ENCODE data around the gene RUBCNL. TPM values are rescaled to one million over a fixed set of nuclear protein-coding genes. Genes with fewer than 3 reads are reported as not detected.

The RUBCNL gene
- total and polyA plus RNA-seq, 2 of the 8 experiments (the other 6 are each of a cell fraction or from before 2014, with no cell fraction given): 2.6 to 4.9 TPM

DNA sequence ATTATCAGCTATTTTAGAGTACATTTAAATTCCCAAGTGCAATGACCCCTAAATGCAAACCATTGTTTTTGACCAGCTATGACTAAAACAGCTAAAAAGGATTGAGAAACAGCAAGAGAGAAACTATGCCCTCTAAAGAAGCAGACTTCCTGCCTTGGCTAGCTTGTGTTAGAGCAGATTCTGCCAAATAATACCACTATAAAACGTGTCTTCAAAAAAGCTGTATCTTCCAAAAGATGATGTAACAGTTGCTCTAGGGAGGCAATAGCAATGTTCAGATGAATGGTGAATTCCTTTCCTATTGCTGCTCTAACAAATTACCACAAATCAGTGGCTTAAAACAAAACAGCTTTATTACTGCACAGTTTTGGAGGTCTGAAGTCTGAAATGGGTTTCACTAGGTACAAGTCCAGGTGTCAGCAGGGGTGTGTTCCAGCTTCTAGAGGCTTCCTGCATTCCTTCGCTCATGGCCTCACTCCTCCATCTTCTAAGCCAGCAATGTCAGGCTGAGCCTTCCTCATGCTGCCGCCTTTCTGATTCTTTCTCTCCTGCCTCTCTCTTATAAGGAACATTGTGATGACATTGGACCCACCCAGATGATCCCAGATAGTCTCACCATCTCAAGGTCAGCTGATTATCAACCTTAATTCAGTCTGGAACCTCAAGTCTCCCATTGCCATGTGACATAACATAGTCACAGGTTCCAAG, 90.8 kb downstream of the RUBCNL start (continued):
- TF ChIP-seq, protein P1, sequence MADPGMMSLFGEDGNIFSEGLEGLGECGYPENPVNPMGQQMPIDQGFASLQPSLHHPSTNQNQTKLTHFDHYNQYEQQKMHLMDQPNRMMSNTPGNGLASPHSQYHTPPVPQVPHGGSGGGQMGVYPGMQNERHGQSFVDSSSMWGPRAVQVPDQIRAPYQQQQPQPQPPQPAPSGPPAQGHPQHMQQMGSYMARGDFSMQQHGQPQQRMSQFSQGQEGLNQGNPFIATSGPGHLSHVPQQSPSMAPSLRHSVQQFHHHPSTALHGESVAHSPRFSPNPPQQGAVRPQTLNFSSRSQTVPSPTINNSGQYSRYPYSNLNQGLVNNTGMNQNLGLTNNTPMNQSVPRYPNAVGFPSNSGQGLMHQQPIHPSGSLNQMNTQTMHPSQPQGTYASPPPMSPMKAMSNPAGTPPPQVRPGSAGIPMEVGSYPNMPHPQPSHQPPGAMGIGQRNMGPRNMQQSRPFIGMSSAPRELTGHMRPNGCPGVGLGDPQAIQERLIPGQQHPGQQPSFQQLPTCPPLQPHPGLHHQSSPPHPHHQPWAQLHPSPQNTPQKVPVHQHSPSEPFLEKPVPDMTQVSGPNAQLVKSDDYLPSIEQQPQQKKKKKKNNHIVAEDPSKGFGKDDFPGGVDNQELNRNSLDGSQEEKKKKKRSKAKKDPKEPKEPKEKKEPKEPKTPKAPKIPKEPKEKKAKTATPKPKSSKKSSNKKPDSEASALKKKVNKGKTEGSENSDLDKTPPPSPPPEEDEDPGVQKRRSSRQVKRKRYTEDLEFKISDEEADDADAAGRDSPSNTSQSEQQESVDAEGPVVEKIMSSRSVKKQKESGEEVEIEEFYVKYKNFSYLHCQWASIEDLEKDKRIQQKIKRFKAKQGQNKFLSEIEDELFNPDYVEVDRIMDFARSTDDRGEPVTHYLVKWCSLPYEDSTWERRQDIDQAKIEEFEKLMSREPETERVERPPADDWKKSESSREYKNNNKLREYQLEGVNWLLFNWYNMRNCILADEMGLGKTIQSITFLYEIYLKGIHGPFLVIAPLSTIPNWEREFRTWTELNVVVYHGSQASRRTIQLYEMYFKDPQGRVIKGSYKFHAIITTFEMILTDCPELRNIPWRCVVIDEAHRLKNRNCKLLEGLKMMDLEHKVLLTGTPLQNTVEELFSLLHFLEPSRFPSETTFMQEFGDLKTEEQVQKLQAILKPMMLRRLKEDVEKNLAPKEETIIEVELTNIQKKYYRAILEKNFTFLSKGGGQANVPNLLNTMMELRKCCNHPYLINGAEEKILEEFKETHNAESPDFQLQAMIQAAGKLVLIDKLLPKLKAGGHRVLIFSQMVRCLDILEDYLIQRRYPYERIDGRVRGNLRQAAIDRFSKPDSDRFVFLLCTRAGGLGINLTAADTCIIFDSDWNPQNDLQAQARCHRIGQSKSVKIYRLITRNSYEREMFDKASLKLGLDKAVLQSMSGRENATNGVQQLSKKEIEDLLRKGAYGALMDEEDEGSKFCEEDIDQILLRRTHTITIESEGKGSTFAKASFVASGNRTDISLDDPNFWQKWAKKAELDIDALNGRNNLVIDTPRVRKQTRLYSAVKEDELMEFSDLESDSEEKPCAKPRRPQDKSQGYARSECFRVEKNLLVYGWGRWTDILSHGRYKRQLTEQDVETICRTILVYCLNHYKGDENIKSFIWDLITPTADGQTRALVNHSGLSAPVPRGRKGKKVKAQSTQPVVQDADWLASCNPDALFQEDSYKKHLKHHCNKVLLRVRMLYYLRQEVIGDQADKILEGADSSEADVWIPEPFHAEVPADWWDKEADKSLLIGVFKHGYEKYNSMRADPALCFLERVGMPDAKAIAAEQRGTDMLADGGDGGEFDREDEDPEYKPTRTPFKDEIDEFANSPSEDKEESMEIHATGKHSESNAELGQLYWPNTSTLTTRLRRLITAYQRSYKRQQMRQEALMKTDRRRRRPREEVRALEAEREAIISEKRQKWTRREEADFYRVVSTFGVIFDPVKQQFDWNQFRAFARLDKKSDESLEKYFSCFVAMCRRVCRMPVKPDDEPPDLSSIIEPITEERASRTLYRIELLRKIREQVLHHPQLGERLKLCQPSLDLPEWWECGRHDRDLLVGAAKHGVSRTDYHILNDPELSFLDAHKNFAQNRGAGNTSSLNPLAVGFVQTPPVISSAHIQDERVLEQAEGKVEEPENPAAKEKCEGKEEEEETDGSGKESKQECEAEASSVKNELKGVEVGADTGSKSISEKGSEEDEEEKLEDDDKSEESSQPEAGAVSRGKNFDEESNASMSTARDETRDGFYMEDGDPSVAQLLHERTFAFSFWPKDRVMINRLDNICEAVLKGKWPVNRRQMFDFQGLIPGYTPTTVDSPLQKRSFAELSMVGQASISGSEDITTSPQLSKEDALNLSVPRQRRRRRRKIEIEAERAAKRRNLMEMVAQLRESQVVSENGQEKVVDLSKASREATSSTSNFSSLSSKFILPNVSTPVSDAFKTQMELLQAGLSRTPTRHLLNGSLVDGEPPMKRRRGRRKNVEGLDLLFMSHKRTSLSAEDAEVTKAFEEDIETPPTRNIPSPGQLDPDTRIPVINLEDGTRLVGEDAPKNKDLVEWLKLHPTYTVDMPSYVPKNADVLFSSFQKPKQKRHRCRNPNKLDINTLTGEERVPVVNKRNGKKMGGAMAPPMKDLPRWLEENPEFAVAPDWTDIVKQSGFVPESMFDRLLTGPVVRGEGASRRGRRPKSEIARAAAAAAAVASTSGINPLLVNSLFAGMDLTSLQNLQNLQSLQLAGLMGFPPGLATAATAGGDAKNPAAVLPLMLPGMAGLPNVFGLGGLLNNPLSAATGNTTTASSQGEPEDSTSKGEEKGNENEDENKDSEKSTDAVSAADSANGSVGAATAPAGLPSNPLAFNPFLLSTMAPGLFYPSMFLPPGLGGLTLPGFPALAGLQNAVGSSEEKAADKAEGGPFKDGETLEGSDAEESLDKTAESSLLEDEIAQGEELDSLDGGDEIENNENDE (IDR thresholded peaks at IDR 0.05; ENCODE audit: insufficient replicate concordance, low read length): no peak
- TF ChIP-seq FOSL1 (IDR thresholded peaks at IDR 0.05; ENCODE audit: insufficient read depth, low read depth, low read length) (no peak), TCF12 (IDR thresholded peaks at IDR 0.05; ENCODE audit: low read depth, low read length) (no peak), POLR2A (IDR thresholded peaks at IDR 0.05; ENCODE audit: control extremely low read depth in 1 of 2, low read depth in 2 of 2, low read length in 2 of 2) (no peak), SP1 (IDR thresholded peaks at IDR 0.05; ENCODE audit: low read depth, low read length) (no peak), TAF1 (IDR thresholded peaks at IDR 0.05; ENCODE audit: low read depth, low read length) (no peak)
- TF ChIP-seq, protein P2, sequence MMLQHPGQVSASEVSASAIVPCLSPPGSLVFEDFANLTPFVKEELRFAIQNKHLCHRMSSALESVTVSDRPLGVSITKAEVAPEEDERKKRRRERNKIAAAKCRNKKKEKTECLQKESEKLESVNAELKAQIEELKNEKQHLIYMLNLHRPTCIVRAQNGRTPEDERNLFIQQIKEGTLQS (IDR thresholded peaks at IDR 0.05; ENCODE audit: insufficient read depth, low read depth, low read length): no peak
- TF ChIP-seq, protein P3, sequence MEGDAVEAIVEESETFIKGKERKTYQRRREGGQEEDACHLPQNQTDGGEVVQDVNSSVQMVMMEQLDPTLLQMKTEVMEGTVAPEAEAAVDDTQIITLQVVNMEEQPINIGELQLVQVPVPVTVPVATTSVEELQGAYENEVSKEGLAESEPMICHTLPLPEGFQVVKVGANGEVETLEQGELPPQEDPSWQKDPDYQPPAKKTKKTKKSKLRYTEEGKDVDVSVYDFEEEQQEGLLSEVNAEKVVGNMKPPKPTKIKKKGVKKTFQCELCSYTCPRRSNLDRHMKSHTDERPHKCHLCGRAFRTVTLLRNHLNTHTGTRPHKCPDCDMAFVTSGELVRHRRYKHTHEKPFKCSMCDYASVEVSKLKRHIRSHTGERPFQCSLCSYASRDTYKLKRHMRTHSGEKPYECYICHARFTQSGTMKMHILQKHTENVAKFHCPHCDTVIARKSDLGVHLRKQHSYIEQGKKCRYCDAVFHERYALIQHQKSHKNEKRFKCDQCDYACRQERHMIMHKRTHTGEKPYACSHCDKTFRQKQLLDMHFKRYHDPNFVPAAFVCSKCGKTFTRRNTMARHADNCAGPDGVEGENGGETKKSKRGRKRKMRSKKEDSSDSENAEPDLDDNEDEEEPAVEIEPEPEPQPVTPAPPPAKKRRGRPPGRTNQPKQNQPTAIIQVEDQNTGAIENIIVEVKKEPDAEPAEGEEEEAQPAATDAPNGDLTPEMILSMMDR (IDR thresholded peaks at IDR 0.05; ENCODE audit: control extremely low read depth in 1 of 3, insufficient read depth in 1 of 3, low read depth in 1 of 3, low read length in 3 of 3): no peak

Measured in H1 (cell line).